Measurements from ENCODE around the gene TTC33. TPM values are rescaled to one million over a fixed set of nuclear protein-coding genes. Genes with fewer than 3 reads are reported as not detected.

The TTC33 gene
- total RNA-seq, 6 experiments from 2014 or later = 5.6 to 9.2 (median 7.0) TPM

- intact Hi-C loops (cut with DNase I) = no loop called here
- Histone ChIP-seq H3K9me3 (no peaks in the 10 kb centered on the region), H3K27ac (no peak overlapping the region), H3K4me1 (no peaks in the 10 kb centered on the region), H3K4me3 (no peak overlapping the region), H3K27me3 (no peaks in the 10 kb centered on the region), H3K36me3 (no peaks in the 10 kb centered on the region)
- ATAC-seq (no peak), DNase-seq (no peak)
- WGBS (ENCODE audit: insufficient coverage, low coverage, low lambda C conversion rate, missing lambda C conversion rate) = 100% methylated on average over 1 of the region's 1 CpG
- TF ChIP-seq CTCF (IDR thresholded peaks at IDR 0.05) (no peak), POLR2A (IDR thresholded peaks at IDR 0.05) (no peak)
Measured at GRCh38 chr5:40554054-40554453, 201.7 kb downstream of the TTC33 start.

DNA sequence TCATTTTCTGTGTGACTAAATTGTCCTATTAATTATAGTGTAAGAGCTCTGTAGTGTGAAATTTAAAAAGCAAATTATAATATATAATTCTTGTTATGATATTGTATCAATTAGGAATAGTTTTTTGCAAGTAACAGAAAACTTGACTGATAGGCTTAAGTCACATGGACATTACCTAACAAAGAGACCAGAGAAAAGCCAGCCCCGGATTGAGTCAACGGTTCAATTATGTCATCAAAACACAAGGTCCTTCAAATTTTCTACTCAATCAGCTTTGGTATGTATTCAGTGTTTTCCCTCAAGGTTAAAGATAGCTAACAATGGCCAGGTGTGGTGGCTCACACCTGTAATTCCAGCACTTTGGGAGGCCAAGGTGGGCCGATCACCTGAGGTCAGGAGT lies 202.8 kb downstream of the TTC33 start:
- Histone ChIP-seq H3K36me3 (no peaks in the 10 kb centered on the region), H3K4me3 (no peak overlapping the region), H3K27me3 (no peaks in the 10 kb centered on the region), H3K9me3 (no peaks in the 10 kb centered on the region), H3K27ac (no peak overlapping the region), H3K4me1 (peaks cover 0 to 8% (median 2%) of the 10 kb centered on the region in 4 donors)
- TF ChIP-seq CTCF (IDR thresholded peaks at IDR 0.05) (no peak), POLR2A (IDR thresholded peaks at IDR 0.05) (no peak)
- DNase-seq = no peak
- no peak for ATAC-seq
- intact Hi-C loops (cut with DNase I) = no loop called here
- WGBS (ENCODE audit: insufficient coverage, low coverage, low lambda C conversion rate, missing lambda C conversion rate) = 52% methylated on average over 2 of the region's 3 CpGs

GRCh38 chr5:40551496-40552491 lies 204.0 kb downstream of the TTC33 start:
- Histone ChIP-seq H3K9me3 (no peaks in the 10 kb centered on the region), H3K27ac (no peak overlapping the region), H3K36me3 (no peaks in the 10 kb centered on the region), H3K4me3 (no peak overlapping the region), H3K4me1 (peaks cover 0 to 13% (median 5%) of the 10 kb centered on the region in 4 donors), H3K27me3 (no peaks in the 10 kb centered on the region)
- WGBS (ENCODE audit: insufficient coverage, low coverage, low lambda C conversion rate, missing lambda C conversion rate) = 56% methylated on average over 7 of the region's 8 CpGs
- DNase-seq (no peak), ATAC-seq (no peak)
- no peak for TF ChIP-seq POLR2A (IDR thresholded peaks at IDR 0.05)
- no peak for TF ChIP-seq CTCF (IDR thresholded peaks at IDR 0.05)
- intact Hi-C loops (cut with DNase I) = no loop called here

DNA sequence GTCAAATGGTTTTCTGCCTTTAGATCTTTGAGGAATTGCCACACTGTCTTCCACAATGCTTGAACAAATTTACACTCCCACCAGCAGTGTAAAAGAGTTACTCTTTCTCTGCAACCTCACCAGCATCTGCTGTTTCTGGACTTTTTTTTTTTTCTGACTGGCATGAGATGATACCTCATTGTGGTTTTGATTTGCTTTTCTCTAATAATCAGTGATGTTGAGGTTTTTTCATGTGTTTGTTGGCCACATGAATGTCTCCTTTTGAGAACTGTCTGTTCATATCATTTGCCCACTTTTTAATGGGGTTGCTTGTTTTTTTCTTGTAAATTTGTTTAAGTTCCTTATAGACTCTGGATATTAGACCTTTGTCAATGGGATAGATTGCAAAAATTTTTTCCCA lies 205.3 kb downstream of the TTC33 start:
- ATAC-seq (no peak), DNase-seq (no peak)
- H3K9me3 ChIP-seq = no peaks in the 10 kb centered on the region
- intact Hi-C loops (cut with DNase I) = no loop called here
- no peaks in the 10 kb centered on the region for H3K36me3 ChIP-seq
- H3K27me3 ChIP-seq = no peaks in the 10 kb centered on the region
- H3K4me1 ChIP-seq = peaks cover 0 to 13% (median 5%) of the 10 kb centered on the region in 4 donors
- H3K4me3 ChIP-seq = no peak overlapping the region
- no peak overlapping the region for H3K27ac ChIP-seq
- TF ChIP-seq POLR2A (IDR thresholded peaks at IDR 0.05) (no peak), CTCF (IDR thresholded peaks at IDR 0.05) (no peak)

Data from right lobe of liver (tissue), 6 donors.